NOMO-1 treated with dmso at 0.1 percent for 144 hours (cell line): ENCODE measurements around the gene HBG1.
"Not testable (repeated sequence)": the region's sequence is repeated elsewhere in the genome, so short reads cannot be mapped to it uniquely, and the experiment has no call there.

Experiments
- DNase-seq: peaks from one replicate; lab custom pipeline; 2025; ENCODE audit not compliant: unreplicated experiment; lab: John Stamatoyannopoulos, UW

HBG1 gene

GRCh38 chr11:5249807-5250396, at the start of gene HBG1:
Gene HBG1, minus strand, starts transcription at chr11:5249857. Its CDS starts 53 bp downstream, at chr11:5249804.
- not testable (repeated sequence) for DNase-seq

GRCh38 chr11:5298451-5298850, 48.8 kb upstream of the HBG1 start:
- DNase-seq = no peak

- no peak for DNase-seq
These were observed 48.2 kb upstream of the HBG1 start for GRCh38 chr11:5297721-5298323.

GRCh38 chr11:5294342-5294995, 44.8 kb upstream of the HBG1 start:
- not testable (repeated sequence) for DNase-seq

- DNase-seq = no peak
These were observed 43.4 kb upstream of the HBG1 start for GRCh38 chr11:5293028-5293427.

- DNase-seq = no peak
These were observed 41.7 kb upstream of the HBG1 start for GRCh38 chr11:5291207-5291838.

GRCh38 chr11:5290106-5290505, 40.4 kb upstream of the HBG1 start:
- DNase-seq = no peak

- DNase-seq = no peak
These were observed 40.0 kb upstream of the HBG1 start for GRCh38 chr11:5289696-5290095.

- no peak for DNase-seq
These were observed 39.4 kb upstream of the HBG1 start for GRCh38 chr11:5288906-5289550.

GRCh38 chr11:5288108-5288905, 38.6 kb upstream of the HBG1 start:
- no peak for DNase-seq

- DNase-seq = no peak
These were observed 37.2 kb upstream of the HBG1 start for GRCh38 chr11:5286901-5287300.

- DNase-seq = no peak
These were observed 36.7 kb upstream of the HBG1 start for GRCh38 chr11:5286351-5286750.

- DNase-seq = no peak
These were observed 36.2 kb upstream of the HBG1 start for GRCh38 chr11:5285703-5286340.

GRCh38 chr11:5284637-5285036, 35.0 kb upstream of the HBG1 start:
- DNase-seq = no peak

GRCh38 chr11:5283882-5284281, 34.2 kb upstream of the HBG1 start:
- DNase-seq = no peak

GRCh38 chr11:5283086-5283485, 33.4 kb upstream of the HBG1 start:
- DNase-seq = no peak

- DNase-seq = no peak
These were observed 33.0 kb upstream of the HBG1 start for GRCh38 chr11:5282628-5283027.

- DNase-seq = no peak
These were observed 31.9 kb upstream of the HBG1 start for GRCh38 chr11:5281596-5281995.

GRCh38 chr11:5280582-5281102, 31.0 kb upstream of the HBG1 start:
- peak; percentile 34 for DNase-seq

GRCh38 chr11:5279471-5280090, 29.9 kb upstream of the HBG1 start:
- no peak for DNase-seq
